Measurements from ENCODE around the gene BTG1.

Gene BTG1

DNA sequence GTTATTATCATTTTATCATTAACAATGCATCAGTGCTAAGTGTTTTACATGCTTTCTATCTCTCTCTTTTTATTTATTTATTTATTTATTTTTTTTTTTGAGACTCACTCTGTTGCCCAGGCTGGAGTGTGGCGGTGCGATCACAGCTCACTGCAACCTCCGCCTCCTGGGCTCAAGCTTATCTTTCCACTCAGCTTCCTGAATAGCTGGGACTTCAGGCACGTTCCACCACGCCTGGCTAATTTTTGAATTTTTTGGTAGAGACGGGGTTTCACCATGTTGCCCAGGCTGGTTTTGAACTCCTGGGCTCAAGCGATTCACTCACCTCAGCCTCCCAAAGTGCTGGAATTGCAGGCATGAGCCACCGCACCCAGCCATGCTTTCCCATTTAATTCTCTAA lies 3.9 kb upstream of the BTG1 start:
- Mint-ChIP-seq H3K27me3 (ENCODE audit: low read depth) (no peaks in the 10 kb centered on the region), H3K4me1 (peaks cover 25% of the 10 kb centered on the region), H3K36me3 (ENCODE audit: low read depth) (peaks cover under 1% of the 10 kb centered on the region), H3K9me3 (no peaks in the 10 kb centered on the region), H3K4me3 (peak overlapping the region in 1 of 3 experiments; percentile 17), H3K27ac (peak overlapping the region; percentile 4 to 81 (median 40))
- TF ChIP-seq, protein P1, sequence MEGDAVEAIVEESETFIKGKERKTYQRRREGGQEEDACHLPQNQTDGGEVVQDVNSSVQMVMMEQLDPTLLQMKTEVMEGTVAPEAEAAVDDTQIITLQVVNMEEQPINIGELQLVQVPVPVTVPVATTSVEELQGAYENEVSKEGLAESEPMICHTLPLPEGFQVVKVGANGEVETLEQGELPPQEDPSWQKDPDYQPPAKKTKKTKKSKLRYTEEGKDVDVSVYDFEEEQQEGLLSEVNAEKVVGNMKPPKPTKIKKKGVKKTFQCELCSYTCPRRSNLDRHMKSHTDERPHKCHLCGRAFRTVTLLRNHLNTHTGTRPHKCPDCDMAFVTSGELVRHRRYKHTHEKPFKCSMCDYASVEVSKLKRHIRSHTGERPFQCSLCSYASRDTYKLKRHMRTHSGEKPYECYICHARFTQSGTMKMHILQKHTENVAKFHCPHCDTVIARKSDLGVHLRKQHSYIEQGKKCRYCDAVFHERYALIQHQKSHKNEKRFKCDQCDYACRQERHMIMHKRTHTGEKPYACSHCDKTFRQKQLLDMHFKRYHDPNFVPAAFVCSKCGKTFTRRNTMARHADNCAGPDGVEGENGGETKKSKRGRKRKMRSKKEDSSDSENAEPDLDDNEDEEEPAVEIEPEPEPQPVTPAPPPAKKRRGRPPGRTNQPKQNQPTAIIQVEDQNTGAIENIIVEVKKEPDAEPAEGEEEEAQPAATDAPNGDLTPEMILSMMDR (IDR thresholded peaks at IDR 0.05; ENCODE audit: unreplicated experiment in 3 of 3): no peak

DNA sequence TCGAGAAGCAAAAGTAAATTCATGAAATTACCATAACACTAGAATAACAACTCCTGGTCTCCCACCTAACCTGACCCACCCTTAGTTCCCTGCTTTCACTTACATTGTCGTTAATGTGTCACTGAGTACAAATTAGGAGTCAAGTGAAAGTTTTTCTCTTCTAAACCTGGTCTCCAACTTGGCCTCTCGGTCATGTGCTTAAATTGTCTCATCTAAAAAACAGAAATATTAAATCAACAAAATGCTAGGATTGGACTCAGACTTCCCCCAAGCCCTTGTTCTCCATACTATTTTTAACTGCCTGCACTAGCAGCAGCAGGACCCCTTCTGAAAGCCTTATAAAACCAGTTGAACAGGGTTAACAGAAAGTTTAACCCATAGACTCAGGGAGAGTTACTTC lies 1.8 kb upstream of the BTG1 start:
- peak overlapping the region; percentile 97 to 100 (median 100) for H3K4me3 Mint-ChIP-seq
- no peaks in the 10 kb centered on the region for H3K9me3 Mint-ChIP-seq
- no peaks in the 10 kb centered on the region for H3K27me3 Mint-ChIP-seq (ENCODE audit: low read depth)
- peaks cover 31% of the 10 kb centered on the region for H3K4me1 Mint-ChIP-seq
- TF ChIP-seq, protein P1 (IDR thresholded peaks at IDR 0.05; ENCODE audit: unreplicated experiment in 3 of 3): no peak
- H3K27ac Mint-ChIP-seq: peak overlapping the region; percentile 99 to 100 (median 99)
- H3K36me3 Mint-ChIP-seq (ENCODE audit: low read depth): peaks cover 21% of the 10 kb centered on the region

DNA sequence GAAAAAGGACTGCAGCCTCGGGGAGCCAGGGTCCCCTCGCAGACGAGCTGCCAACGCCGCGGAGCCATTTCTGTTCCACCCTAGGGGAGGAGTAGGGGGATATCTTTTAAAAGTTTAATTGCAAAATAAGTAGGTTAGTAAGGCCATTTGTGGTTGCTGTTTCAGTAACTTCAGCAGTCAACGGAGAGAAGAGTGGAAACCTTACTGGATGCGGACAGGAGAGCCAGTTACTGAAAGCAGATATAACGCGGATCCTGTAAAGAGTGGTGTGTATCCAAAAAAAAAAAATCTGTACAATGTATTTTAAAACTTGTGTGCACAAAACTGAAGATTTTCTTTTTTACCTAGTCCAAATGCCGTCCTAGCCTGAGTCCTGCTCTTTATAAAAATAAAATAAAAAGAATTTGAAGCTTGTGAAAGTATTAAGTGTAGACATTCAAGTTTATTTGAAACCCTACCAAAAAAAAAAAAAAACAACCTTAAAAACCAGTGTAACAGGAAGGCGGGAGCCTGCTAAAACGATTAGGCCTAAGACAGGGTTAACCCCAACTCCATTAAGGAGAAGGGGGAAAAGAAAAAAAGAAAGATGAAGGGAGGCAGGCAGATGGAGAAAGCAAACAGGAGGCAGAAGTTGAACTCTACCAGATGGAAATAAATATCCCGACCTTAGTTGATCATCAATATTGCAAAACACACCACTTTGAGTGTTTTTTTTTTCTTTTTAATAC lies 1.0 kb upstream of the BTG1 start:
- Mint-ChIP-seq H3K27me3 (ENCODE audit: low read depth) (no peaks in the 10 kb centered on the region), H3K36me3 (ENCODE audit: low read depth) (peaks cover 30% of the 10 kb centered on the region), H3K4me1 (peaks cover 31% of the 10 kb centered on the region), H3K27ac (peak overlapping the region; percentile 99 to 100 (median 99)), H3K4me3 (peak overlapping the region; percentile 97 to 100 (median 100)), H3K9me3 (no peaks in the 10 kb centered on the region)
- TF ChIP-seq, protein P1 (IDR thresholded peaks at IDR 0.05; ENCODE audit: unreplicated experiment in 3 of 3): no peak

DNA sequence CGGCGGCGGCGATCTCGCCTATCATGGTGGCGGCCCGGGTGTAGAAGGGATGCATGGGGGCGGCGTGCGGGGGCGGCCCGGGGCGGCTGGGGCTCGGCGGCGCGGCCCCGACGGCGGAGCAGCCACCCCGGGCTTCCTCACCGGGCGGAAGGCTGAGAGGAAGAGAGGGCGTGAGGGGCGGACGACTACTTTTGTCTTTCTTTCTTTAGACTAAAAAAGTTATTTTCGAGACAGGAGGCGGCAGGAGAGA lies 240 bp downstream of the BTG1 start:
- H3K4me3 Mint-ChIP-seq: peak overlapping the region; percentile 97 to 100 (median 100)
- H3K4me1 Mint-ChIP-seq: peaks cover 35% of the 10 kb centered on the region
- TF ChIP-seq, protein P1 (IDR thresholded peaks at IDR 0.05; ENCODE audit: unreplicated experiment in 3 of 3): no peak
- H3K9me3 Mint-ChIP-seq: no peaks in the 10 kb centered on the region
- peaks cover 42% of the 10 kb centered on the region for H3K36me3 Mint-ChIP-seq (ENCODE audit: low read depth)
- H3K27me3 Mint-ChIP-seq (ENCODE audit: low read depth): no peaks in the 10 kb centered on the region
- H3K27ac Mint-ChIP-seq: peak overlapping the region; percentile 99 to 100 (median 99)

DNA sequence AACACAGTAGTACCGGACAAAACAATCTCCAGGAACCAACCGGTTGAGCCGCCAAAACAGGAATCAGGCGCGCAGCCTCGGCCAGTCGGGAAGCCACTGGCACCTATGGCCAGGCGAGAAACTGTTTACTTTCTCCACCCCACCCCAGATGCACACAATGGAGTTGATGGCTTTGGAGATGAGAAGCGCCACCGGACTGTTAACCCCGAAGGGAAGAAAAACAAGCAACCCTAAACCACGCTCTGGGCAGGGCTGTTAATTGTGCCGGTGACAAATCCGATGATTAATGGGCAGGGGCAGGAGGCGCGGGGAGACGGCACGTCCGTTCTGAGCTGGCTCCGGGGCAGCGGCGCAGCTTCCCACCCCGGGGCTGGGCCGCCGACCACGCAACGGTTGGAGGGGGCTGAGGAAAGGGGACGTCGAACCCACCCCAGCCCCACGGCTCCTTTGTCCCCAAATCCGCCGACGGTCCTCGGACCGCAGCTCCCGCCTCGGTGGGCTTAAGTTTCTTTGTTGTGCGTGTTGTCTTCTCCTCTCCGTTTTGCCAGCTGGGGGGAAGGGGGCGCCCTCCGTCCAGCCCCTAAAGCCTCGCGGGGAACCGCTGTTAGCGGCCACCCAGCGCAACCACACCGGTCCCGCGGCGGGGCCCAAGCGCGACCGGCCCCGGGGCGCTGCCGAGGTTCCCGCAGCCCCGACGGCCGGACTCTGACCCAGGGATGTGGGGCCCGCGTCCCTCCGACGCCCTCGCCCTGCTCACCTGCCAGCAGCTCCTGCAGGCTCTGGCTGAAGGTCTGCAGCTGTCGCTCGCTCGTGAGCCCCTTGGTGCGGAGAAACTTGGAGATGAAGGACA lies 790 bp downstream of the BTG1 start:
- peak overlapping the region; percentile 99 to 100 (median 100) for H3K27ac Mint-ChIP-seq
- peak overlapping the region; percentile 97 to 100 (median 100) for H3K4me3 Mint-ChIP-seq
- TF ChIP-seq, protein P1 (IDR thresholded peaks at IDR 0.05; ENCODE audit: unreplicated experiment in 3 of 3): no peak
- no peaks in the 10 kb centered on the region for H3K9me3 Mint-ChIP-seq
- H3K36me3 Mint-ChIP-seq (ENCODE audit: low read depth): peaks cover 46% of the 10 kb centered on the region
- peaks cover 39% of the 10 kb centered on the region for H3K4me1 Mint-ChIP-seq
- no peaks in the 10 kb centered on the region for H3K27me3 Mint-ChIP-seq (ENCODE audit: low read depth)
